ENCODE data around the gene IQCC.

The IQCC gene

DNA sequence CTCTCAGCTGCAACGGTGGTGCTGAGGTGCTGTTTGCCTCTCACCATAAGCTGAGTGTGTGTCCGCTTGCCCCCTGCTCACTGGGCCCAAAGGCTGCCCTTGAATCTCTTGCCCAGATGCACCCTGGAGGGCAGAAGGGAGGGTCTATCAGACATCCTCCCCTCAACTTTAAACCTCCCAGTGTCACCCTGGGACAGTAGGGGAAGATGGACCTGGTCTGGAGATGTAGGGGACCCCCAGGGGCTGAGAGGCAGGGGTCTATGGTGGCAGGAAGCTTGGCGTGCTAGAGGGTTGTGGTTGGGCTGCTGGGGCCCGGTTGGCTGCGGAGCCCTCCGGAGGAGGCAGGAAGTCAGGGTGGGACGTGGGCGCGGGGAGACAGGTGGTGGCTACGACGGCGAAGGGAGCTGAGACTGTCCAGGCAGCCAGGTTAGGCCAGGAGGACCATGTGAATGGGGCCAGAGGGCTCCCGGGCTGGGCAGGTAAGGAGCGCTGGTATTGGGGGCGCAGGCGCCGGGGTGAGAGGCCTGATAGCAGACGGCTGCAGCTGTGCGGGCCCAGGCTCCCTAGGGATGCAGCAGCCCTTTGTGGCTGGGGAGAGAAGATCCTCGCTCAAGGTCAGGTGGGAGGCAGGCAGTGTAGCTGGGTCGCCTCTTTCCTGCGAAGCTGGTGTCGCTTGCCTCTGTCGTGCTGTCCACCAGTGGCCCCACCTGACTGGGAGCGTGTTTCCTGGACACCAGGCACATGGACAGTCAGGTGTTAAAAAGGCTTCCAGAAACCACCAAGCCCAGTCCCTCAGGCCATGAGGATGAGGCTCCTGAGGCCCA is 45.6 kb downstream of the IQCC start, which contains the start of gene LCK:
LCK (plus strand) TSS at position 373 of the 824 bp plus-strand sequence. CDS start 23,065 bp downstream, outside the sequence.
- FAIRE-seq, result no peak
- TF ChIP-seq TAF1 (IDR thresholded peaks at IDR 0.05; ENCODE audit: low read depth, low read length), result peak; percentile 57; the same call in 1 of the 2 replicates
- TF ChIP-seq POLR2AphosphoS5 (IDR thresholded peaks at IDR 0.05; ENCODE audit: low read depth, low read length), result peak; percentile 95
- TF ChIP-seq PAX5 (IDR thresholded peaks at IDR 0.05; ENCODE audit: insufficient read depth, low read length, severe bottlenecking), result no peak
- peak; percentile 40; the same call in 1 of the 2 replicates for TF ChIP-seq SPI1 (IDR thresholded peaks at IDR 0.05; ENCODE audit: low read depth, low read length)
- TF ChIP-seq POU2F2 (IDR thresholded peaks at IDR 0.05; ENCODE audit: low read depth, low read length), result peak; percentile 85
- TF ChIP-seq POLR2A (IDR thresholded peaks at IDR 0.05; ENCODE audit: low read depth, low read length), result peak; percentile 96
- DNase-seq (ENCODE audit: insufficient read length, low spot score), result no peak

DNA sequence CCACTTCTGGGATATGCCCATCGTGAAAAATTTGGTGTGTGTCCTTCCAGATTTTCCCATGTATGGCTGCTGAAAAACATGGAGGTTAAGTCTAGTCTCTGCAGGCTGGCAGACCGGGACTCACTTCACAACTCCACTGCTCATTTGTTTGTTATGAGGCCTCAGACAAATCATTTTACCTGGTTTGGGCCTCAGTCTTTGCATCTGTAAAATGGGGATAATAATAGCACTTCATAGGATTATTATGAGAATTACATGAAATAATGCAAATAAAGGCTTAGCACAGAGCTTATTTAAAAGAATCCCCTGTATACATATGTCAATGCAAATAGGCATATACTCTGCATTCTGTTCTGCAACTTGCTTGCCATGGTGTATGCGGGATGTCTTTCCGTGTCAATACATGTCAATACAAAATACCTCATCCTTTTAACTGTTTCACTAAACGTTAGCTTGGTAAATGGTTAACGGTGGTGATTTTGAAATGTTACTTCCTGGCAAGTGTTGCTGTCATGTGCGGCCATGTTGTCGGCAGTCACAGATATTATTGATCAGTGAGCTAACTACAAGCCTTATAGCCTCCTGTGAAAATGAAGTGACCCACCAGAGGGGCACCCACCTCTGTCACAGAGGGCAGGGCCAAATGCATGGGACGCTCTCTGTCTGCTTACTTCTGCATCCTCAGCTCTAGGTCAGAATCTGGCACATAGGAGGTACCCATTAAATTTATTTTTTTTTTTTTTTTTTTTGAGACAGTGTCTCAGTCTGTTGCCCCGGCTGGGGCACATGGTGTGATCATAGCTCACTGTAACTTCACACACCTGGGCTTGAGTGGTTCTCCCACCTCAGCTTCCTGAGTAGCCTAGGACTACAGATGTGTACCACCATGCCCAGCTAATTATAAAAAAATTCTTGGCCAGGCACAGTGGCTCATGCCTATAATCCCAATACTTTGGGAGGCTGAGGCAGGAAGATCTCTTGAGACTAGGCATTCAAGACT is 49.9 kb downstream of the IQCC start:
- TF ChIP-seq POLR2A (IDR thresholded peaks at IDR 0.05; ENCODE audit: low read depth, low read length) (no peak), TAF1 (IDR thresholded peaks at IDR 0.05; ENCODE audit: low read depth, low read length) (no peak), POU2F2 (IDR thresholded peaks at IDR 0.05; ENCODE audit: low read depth, low read length) (no peak), SPI1 (IDR thresholded peaks at IDR 0.05; ENCODE audit: low read depth, low read length) (no peak), POLR2AphosphoS5 (IDR thresholded peaks at IDR 0.05; ENCODE audit: low read depth, low read length) (no peak), PAX5 (IDR thresholded peaks at IDR 0.05; ENCODE audit: insufficient read depth, low read length, severe bottlenecking) (no peak)
- FAIRE-seq (peak; percentile 89), DNase-seq (ENCODE audit: insufficient read length, low spot score) (no peak)

DNA sequence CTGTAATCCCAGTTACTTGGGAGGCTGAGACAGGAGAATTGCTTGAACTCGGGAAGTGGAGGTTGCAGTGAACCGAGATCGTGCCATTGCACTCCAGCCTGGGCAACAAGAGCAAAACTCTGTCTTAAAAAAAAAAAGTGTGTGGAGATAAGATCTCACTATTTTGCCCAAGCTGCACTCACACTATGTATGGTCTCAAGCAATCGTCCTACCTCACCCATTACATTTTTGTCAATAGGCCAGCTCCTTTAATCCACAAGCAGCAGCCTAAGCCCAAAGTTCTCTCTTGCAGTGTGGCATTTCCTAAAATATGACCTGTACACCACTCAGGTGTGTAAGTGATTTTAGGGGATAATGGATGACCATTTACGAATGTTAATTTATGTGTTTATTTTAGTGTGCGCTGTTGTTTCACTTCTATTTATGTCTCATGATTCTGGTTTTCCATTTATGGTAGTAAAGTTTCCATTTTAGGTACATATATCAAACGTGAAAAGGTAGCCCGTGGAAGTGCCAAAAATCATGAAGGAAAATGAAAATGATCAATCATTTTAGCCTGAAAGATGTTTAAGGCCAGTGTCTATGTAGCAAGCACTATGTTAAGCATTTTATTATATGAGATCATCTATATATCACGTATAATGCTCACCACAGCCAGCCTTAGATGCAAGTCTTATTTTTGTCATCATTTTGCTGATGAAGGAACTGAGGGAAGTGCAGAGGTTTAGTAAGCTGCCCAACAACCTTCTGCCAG is 51.2 kb downstream of the IQCC start:
- FAIRE-seq (peak; percentile 78), DNase-seq (ENCODE audit: insufficient read length, low spot score) (no peak)
- TF ChIP-seq PAX5 (IDR thresholded peaks at IDR 0.05; ENCODE audit: insufficient read depth, low read length, severe bottlenecking), result no peak
- no peak for TF ChIP-seq TAF1 (IDR thresholded peaks at IDR 0.05; ENCODE audit: low read depth, low read length)
- no peak for TF ChIP-seq SPI1 (IDR thresholded peaks at IDR 0.05; ENCODE audit: low read depth, low read length)
- TF ChIP-seq POLR2AphosphoS5 (IDR thresholded peaks at IDR 0.05; ENCODE audit: low read depth, low read length), result no peak
- no peak for TF ChIP-seq POLR2A (IDR thresholded peaks at IDR 0.05; ENCODE audit: low read depth, low read length)
- TF ChIP-seq POU2F2 (IDR thresholded peaks at IDR 0.05; ENCODE audit: low read depth, low read length), result no peak

DNA sequence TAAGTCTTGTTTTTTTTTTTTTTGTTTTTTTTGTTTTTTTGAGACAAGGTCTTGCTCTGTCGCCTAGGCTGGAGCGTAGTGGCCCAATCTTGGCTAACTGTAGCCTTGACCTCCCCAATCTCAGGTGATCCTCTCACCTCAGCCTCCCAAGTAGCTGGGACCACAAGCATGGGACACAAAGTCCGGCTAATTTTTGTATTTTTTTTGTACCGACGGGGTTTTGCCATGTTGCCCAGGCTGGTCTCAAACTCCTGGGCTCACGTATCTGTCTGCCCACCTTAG is 51.7 kb downstream of the IQCC start:
- DNase-seq (ENCODE audit: insufficient read length, low spot score), result no peak
- FAIRE-seq, result no peak
- TF ChIP-seq POLR2AphosphoS5 (IDR thresholded peaks at IDR 0.05; ENCODE audit: low read depth, low read length), result no peak
- no peak for TF ChIP-seq TAF1 (IDR thresholded peaks at IDR 0.05; ENCODE audit: low read depth, low read length)
- no peak for TF ChIP-seq POU2F2 (IDR thresholded peaks at IDR 0.05; ENCODE audit: low read depth, low read length)
- TF ChIP-seq SPI1 (IDR thresholded peaks at IDR 0.05; ENCODE audit: low read depth, low read length), result no peak
- no peak for TF ChIP-seq POLR2A (IDR thresholded peaks at IDR 0.05; ENCODE audit: low read depth, low read length)
- TF ChIP-seq PAX5 (IDR thresholded peaks at IDR 0.05; ENCODE audit: insufficient read depth, low read length, severe bottlenecking), result no peak
